Measurements from ENCODE around the gene BICD1. TPM values are rescaled to one million over a fixed set of nuclear protein-coding genes. Genes with fewer than 3 reads are reported as not detected.

Gene BICD1
- total and polyA plus RNA-seq, 4 donors, result 6.1 to 22.9 (median 12.8) TPM

- Histone ChIP-seq H3K9me3 (ENCODE audit: control insufficient read depth in 4 of 4, insufficient read depth in 3 of 4, low read length in 3 of 4) (peaks cover 0 to 2% (median 0%) of the 10 kb centered on the region in 4 donors), H3K4me3 (no peak overlapping the region), H3K27ac (ENCODE audit: low read depth in 1 of 2, low read length in 1 of 2) (no peak overlapping the region), H3K4me1 (ENCODE audit: control insufficient read depth in 5 of 5, insufficient read depth in 5 of 5, low read length in 5 of 5) (no peaks in the 10 kb centered on the region), H3K36me3 (ENCODE audit: control insufficient read depth in 4 of 4, insufficient read depth in 4 of 4, low read length in 4 of 4) (no peaks in the 10 kb centered on the region), H3K9ac (ENCODE audit: insufficient read depth in 1 of 2, low read length in 2 of 2) (no peak overlapping the region), H3K27me3 (ENCODE audit: control insufficient read depth in 3 of 3, insufficient read depth in 3 of 3, low read length in 2 of 3) (no peaks in the 10 kb centered on the region)
- DNase-seq (no peak), ATAC-seq (ENCODE audit: insufficient read depth, low FRiP score) (no peak)
- 97 to 98% methylated on average over 2 of the region's 2 CpGs for WGBS, 2 donors
- TF ChIP-seq CTCF (IDR thresholded peaks at IDR 0.05; ENCODE audit: control extremely low read depth, extremely low read depth), result no peak
Measured at GRCh38 chr12:32163596-32163995, 56.9 kb downstream of the BICD1 start.

- 97 to 98% methylated on average over 4 of the region's 4 CpGs for WGBS, 2 donors
- no peak overlapping the region for H3K4me3 ChIP-seq
- TF ChIP-seq CTCF (IDR thresholded peaks at IDR 0.05; ENCODE audit: control extremely low read depth, extremely low read depth), result no peak
- no peaks in the 10 kb centered on the region for H3K36me3 ChIP-seq (ENCODE audit: control insufficient read depth in 4 of 4, insufficient read depth in 4 of 4, low read length in 4 of 4)
- H3K27ac ChIP-seq (ENCODE audit: low read depth in 1 of 2, low read length in 1 of 2), result no peak overlapping the region
- H3K9ac ChIP-seq (ENCODE audit: insufficient read depth in 1 of 2, low read length in 2 of 2), result no peak overlapping the region
- peaks cover 0 to 2% (median 0%) of the 10 kb centered on the region in 4 donors for H3K9me3 ChIP-seq (ENCODE audit: control insufficient read depth in 4 of 4, insufficient read depth in 3 of 4, low read length in 3 of 4)
- H3K4me1 ChIP-seq (ENCODE audit: control insufficient read depth in 5 of 5, insufficient read depth in 5 of 5, low read length in 5 of 5), result no peaks in the 10 kb centered on the region
- DNase-seq (no peak), ATAC-seq (ENCODE audit: insufficient read depth, low FRiP score) (no peak)
- H3K27me3 ChIP-seq (ENCODE audit: control insufficient read depth in 3 of 3, insufficient read depth in 3 of 3, low read length in 2 of 3), result no peaks in the 10 kb centered on the region
Measured at GRCh38 chr12:32166510-32166909, 59.9 kb downstream of the BICD1 start.

GRCh38 chr12:32170437-32170998, 63.9 kb downstream of the BICD1 start:
- ATAC-seq (ENCODE audit: insufficient read depth, low FRiP score), result no peak
- no peaks in the 10 kb centered on the region for H3K36me3 ChIP-seq (ENCODE audit: control insufficient read depth in 4 of 4, insufficient read depth in 4 of 4, low read length in 4 of 4)
- no peak for TF ChIP-seq CTCF (IDR thresholded peaks at IDR 0.05; ENCODE audit: control extremely low read depth, extremely low read depth)

GRCh38 chr12:32171211-32171610, 64.6 kb downstream of the BICD1 start:
- no peaks in the 10 kb centered on the region for H3K36me3 ChIP-seq (ENCODE audit: control insufficient read depth in 4 of 4, insufficient read depth in 4 of 4, low read length in 4 of 4)
- ATAC-seq (ENCODE audit: insufficient read depth, low FRiP score), result no peak
- TF ChIP-seq CTCF (IDR thresholded peaks at IDR 0.05; ENCODE audit: control extremely low read depth, extremely low read depth), result no peak
- H3K4me3 ChIP-seq, result no peak overlapping the region
- no peaks in the 10 kb centered on the region for H3K9me3 ChIP-seq (ENCODE audit: control insufficient read depth in 4 of 4, insufficient read depth in 3 of 4, low read length in 3 of 4)
- no peak overlapping the region for H3K9ac ChIP-seq (ENCODE audit: insufficient read depth in 1 of 2, low read length in 2 of 2)
- H3K27me3 ChIP-seq (ENCODE audit: control insufficient read depth in 3 of 3, insufficient read depth in 3 of 3, low read length in 2 of 3), result no peaks in the 10 kb centered on the region
- peaks cover 0 to 1% (median 0%) of the 10 kb centered on the region in 5 donors for H3K4me1 ChIP-seq (ENCODE audit: control insufficient read depth in 5 of 5, insufficient read depth in 5 of 5, low read length in 5 of 5)
- no peak overlapping the region for H3K27ac ChIP-seq (ENCODE audit: low read depth in 1 of 2, low read length in 1 of 2)
- WGBS, 2 donors, result 90 to 98% methylated on average over 7 of the region's 7 CpGs
- DNase-seq, result no peak

More at GRCh38 chr12:32170437-32170998, 63.9 kb downstream of the BICD1 start:
- H3K27ac ChIP-seq (ENCODE audit: low read depth in 1 of 2, low read length in 1 of 2), result no peak overlapping the region
- no peak for DNase-seq
- H3K9me3 ChIP-seq (ENCODE audit: control insufficient read depth in 4 of 4, insufficient read depth in 3 of 4, low read length in 3 of 4), result no peaks in the 10 kb centered on the region
- no peaks in the 10 kb centered on the region for H3K27me3 ChIP-seq (ENCODE audit: control insufficient read depth in 3 of 3, insufficient read depth in 3 of 3, low read length in 2 of 3)
- peaks cover 0 to 1% (median 0%) of the 10 kb centered on the region in 5 donors for H3K4me1 ChIP-seq (ENCODE audit: control insufficient read depth in 5 of 5, insufficient read depth in 5 of 5, low read length in 5 of 5)
- no peak overlapping the region for H3K4me3 ChIP-seq
- 93 to 94% methylated on average over 6 of the region's 6 CpGs for WGBS, 2 donors
- no peak overlapping the region for H3K9ac ChIP-seq (ENCODE audit: insufficient read depth in 1 of 2, low read length in 2 of 2)

Data from lung (tissue), 12 donors.